Mammary epithelial cell (primary cell): ENCODE results near the gene DEDD2.

Experiments
- CTCF ChIP-seq, 2 donors: IDR thresholded peaks in 1 of 2; conservative IDR thresholded peaks in 1 of 2; 2 replicates each; pipeline ENCODE4 v1.5.1; 2011 to 2012; ENCODE audit warnings: inconsistent platforms in 2 of 2, low read length in 2 of 2, mild to moderate bottlenecking in 2 of 2, control low read depth in 1 of 2, low read depth in 1 of 2; ENCODE audit not compliant: insufficient read depth in 1 of 2; ENCODE audit errors: extremely low read depth in 1 of 2
- EZH2 ChIP-seq: IDR thresholded peaks from 2 replicates; pipeline ENCODE4 v1.6.1; 2012; ENCODE audit warnings: low read length, inconsistent platforms, borderline replicate concordance

DNA sequence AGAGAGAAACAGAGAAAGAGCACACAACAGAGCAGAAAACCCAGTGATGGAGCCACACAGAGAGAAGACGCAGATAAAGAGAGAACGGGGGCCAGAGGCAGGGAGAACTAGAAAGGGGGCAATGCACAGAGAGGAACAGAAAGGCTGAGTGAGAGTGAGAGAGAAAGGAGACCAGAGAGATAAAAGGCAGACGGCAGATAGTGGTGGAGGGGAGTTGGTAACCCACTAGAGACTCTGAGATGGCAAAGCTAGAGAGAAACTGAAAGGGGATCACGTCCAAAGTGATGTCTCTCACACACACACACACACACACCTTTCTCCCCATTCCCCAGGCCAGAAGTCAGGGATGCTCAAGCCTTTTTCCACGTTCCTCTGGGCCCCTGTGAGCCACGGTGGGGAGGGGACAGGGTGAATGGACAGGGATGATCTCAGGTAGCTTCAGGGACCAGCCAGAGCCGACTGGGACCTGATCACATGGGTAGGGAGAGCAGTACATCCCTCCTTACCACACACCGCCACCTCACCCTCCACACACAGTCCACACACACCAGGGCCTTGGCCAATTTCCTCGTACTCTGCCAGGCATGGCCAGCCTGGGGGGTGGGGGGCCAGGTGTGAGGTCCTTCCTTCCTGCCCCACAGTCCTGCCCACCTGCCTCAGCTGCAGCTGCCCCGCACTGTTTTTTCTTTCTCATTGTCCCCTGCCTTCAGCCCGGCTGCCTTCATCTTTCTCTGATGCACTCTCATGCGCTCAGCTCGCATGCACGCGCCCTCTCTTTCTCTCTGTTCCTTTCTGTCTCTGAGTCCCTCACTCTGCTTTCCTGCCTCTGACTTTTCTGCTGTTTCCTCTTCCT lies 62.8 kb downstream of the DEDD2 start:
- TF ChIP-seq CTCF (conservative IDR thresholded peaks at IDR 0.05 in 1 of 2, IDR thresholded peaks at IDR 0.05 in 1 of 2; ENCODE audit: extremely low read depth in 1 of 2, insufficient read depth in 1 of 2, low read depth in 1 of 2, low read length in 2 of 2) (no peak), EZH2 (no peak)
